Adrenal gland (tissue), 12 donors: ENCODE measurements around the gene NPFFR1. TPM values are rescaled to one million over a fixed set of nuclear protein-coding genes. Genes with fewer than 3 reads are reported as not detected.

ENCODE experiments used
- DNase-seq, 7 donors: peaks; one replicate each; pipeline ENCODE4 v3.0.0-alpha.2; 2019 to 2020
- H3K27ac ChIP-seq, 5 donors: fragments of 200-600 bp; sonication (generic) in 4 of 5; 1 replicate in 3 of 5; 2 replicates in 2 of 5; pipeline versions ENCODE4 v1.5.1 to v1.8.0; 2016 to 2020; ENCODE audit warnings: mild to moderate bottlenecking in 1 of 5
- H3K27me3 ChIP-seq: fragments of 200-600 bp; 2 replicates; pipeline ENCODE4 v1.8.0; 2021
- H3K36me3 ChIP-seq, 2 donors: fragments of 200-600 bp; replicated peaks in 1 of 2; 1 replicate in 1 of 2; 2 replicates in 1 of 2; pipeline versions ENCODE4 v1.5.1 to v1.8.0; 2018 to 2022
- H3K4me1 ChIP-seq, 2 donors: fragments of 200-600 bp; replicated peaks in 1 of 2; 1 replicate in 1 of 2; 2 replicates in 1 of 2; pipeline versions ENCODE4 v1.5.1 to v1.8.0; 2018 to 2021
- H3K4me3 ChIP-seq, 4 donors: fragments of 200-600 bp; sonication (generic) in 3 of 4; one replicate each; pipeline ENCODE4 v1.5.1; 2016 to 2018
- H3K9me3 ChIP-seq, 3 donors: fragments of 200-600 bp; sonication (generic) in 1 of 3; replicated peaks in 1 of 3; 1 replicate in 2 of 3; 2 replicates in 1 of 3; pipeline versions ENCODE4 v1.5.1 to v1.8.0; 2016 to 2021
- POLR2A ChIP-seq, 2 donors: fragments of 450-650 bp; IDR thresholded peaks; one replicate each; pipeline ENCODE4 v1.6.1; 2017; ENCODE audit warnings: antibody characterized with exemption in 2 of 2, mild to moderate bottlenecking in 2 of 2, moderate library complexity in 1 of 2
- WGBS, 4 donors: extraction: QIAGEN DNeasy Blood & Tissue Kit in 2 of 4; methylation state at CpG; one replicate each; pipeline versions ENCODE4 v1.1.5 to v1.1.7; 2013 to 2017; 5-methylcytosine and 5-hydroxymethylcytosine counted together
- intact Hi-C, 2 donors: fragments of 100-400 bp; cut with DNase I; formaldehyde crosslinking; loops; one replicate each; pipeline versions ENCODE4 v1.14.1 to v1.15.0; 2022 to 2023
- polyA plus RNA-seq, 3 donors: library from polyadenylated mRNA; stranded (reverse); fragments of 200-250 nt in 2 of 3; fragments of 350-450 nt in 1 of 3; fragmentation: Illumina TruSeq in 1 of 3; extraction: RNeasy Lipid Tissue Mini Kit (QIAGEN cat#74804) in 1 of 3; gene quantifications; one replicate each; pipeline ENCODE4 v1.2.3, GENCODE V29; 2013 to 2014
- total RNA-seq, 9 donors: library from RNA; depleted of rRNA in 4 of 9; stranded (reverse); fragments of >200 nt in 4 of 9; fragments of 120-200 nt in 1 of 9; fragmentation: NEBNext Ultra II Directional in 1 of 9; extraction: Animal tissue kit (Norgen Biotek cat#: 25700) in 1 of 9; gene quantifications; one replicate each; pipeline versions ENCODE4 v1.1.0 to v1.2.4, GENCODE V29; 2013 to 2023
- TF ChIP-seq, protein P1 (sequence below), 6 experiments: fragments of 450-650 bp in 4 of 6; fragments of 200-600 bp in 2 of 6; sonication (generic) in 1 of 6; IDR thresholded peaks; 1 replicate in 5 of 6; 2 replicates in 1 of 6; pipeline versions ENCODE4 v1.5.1 to v1.8.0; 2016 to 2021; ENCODE audit warnings: antibody characterized with exemption in 6 of 6, mild to moderate bottlenecking in 2 of 6, moderate library complexity in 1 of 6
- donor health status: healthy with polysubstance abuse.
- donor health status: Bipolar disorder and iron deficiency.
- donor health status: DM: yes; HTN: yes; CAD: no.
- donor health status: DM: no; HTN: no; CAD: no.
- donor health status: DM: no; HTN: no; CAD: no.
- donor health status: DM: yes; HTN: yes; CAD: no.

The NPFFR1 gene
- total and polyA plus RNA-seq, 12 donors: under 0.01 to 0.24 (median 0.03) TPM; not detected in 7

DNA sequence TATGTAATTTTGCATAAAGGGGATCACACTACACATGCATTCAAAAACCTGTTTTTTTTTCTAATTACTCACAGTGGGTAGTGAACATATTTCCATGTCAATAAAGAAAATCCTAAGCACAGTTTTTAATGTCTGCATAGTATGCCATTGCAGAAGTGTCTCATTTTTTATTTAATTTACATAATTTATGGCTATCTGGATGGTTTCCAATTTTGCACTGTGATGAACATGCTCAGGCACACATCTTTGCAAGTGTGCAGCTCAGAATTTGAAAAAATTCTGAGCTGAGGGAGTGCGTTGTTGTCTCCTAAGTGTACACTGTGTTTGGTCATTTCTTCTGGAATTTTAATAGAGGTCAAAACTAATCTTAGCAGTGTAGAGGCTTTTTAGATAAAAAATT, 2.2 kb downstream of the NPFFR1 start:
- peaks cover 33% of the 10 kb centered on the region for H3K27me3 ChIP-seq
- H3K4me3 ChIP-seq: no peak overlapping the region
- WGBS, 4 donors: 43 to 89% (median 68%) methylated on average over 1 of the region's 1 CpG
- intact Hi-C loops: no loop called here
- H3K9me3 ChIP-seq: no peaks in the 10 kb centered on the region
- H3K4me1 ChIP-seq: peaks cover 5 to 8% of the 10 kb centered on the region in 2 donors
- H3K36me3 ChIP-seq: no peaks in the 10 kb centered on the region
- H3K27ac ChIP-seq: no peak overlapping the region
- no peak for TF ChIP-seq POLR2A (IDR thresholded peaks at IDR 0.05)
- TF ChIP-seq, protein P1, sequence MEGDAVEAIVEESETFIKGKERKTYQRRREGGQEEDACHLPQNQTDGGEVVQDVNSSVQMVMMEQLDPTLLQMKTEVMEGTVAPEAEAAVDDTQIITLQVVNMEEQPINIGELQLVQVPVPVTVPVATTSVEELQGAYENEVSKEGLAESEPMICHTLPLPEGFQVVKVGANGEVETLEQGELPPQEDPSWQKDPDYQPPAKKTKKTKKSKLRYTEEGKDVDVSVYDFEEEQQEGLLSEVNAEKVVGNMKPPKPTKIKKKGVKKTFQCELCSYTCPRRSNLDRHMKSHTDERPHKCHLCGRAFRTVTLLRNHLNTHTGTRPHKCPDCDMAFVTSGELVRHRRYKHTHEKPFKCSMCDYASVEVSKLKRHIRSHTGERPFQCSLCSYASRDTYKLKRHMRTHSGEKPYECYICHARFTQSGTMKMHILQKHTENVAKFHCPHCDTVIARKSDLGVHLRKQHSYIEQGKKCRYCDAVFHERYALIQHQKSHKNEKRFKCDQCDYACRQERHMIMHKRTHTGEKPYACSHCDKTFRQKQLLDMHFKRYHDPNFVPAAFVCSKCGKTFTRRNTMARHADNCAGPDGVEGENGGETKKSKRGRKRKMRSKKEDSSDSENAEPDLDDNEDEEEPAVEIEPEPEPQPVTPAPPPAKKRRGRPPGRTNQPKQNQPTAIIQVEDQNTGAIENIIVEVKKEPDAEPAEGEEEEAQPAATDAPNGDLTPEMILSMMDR (IDR thresholded peaks at IDR 0.05): no peak
- DNase-seq: no peak

DNA sequence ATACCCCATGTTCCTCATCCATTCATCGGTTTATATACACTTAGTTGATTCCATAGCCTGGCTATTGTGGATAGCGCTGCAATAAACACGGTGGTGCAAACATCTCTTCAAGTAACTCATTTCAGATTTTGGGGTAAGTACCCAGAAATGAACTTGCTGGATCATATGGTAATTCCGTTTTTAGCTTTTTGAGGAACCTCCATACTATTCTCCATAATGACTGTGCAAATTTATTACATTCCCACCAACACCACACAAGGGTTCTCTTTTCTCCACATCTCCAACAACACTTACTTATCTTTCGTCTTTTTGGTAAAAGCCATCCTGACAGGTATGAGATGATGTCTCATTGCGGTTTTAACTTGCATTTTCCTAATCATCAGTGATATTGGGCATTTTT, 3.7 kb downstream of the NPFFR1 start:
- H3K4me1 ChIP-seq: peaks cover 5 to 8% of the 10 kb centered on the region in 2 donors
- no peak for DNase-seq
- TF ChIP-seq, protein P1 (IDR thresholded peaks at IDR 0.05): no peak
- TF ChIP-seq POLR2A (IDR thresholded peaks at IDR 0.05): no peak
- H3K9me3 ChIP-seq: peaks cover 0 to 5% (median 0%) of the 10 kb centered on the region in 3 donors
- intact Hi-C loops: no loop called here
- no peak overlapping the region for H3K4me3 ChIP-seq
- no peak overlapping the region for H3K27ac ChIP-seq
- 79 to 82% (median 81%) methylated on average over 6 of the region's 6 CpGs for WGBS, 4 donors
- H3K27me3 ChIP-seq: peaks cover 21% of the 10 kb centered on the region
- no peaks in the 10 kb centered on the region for H3K36me3 ChIP-seq

DNA sequence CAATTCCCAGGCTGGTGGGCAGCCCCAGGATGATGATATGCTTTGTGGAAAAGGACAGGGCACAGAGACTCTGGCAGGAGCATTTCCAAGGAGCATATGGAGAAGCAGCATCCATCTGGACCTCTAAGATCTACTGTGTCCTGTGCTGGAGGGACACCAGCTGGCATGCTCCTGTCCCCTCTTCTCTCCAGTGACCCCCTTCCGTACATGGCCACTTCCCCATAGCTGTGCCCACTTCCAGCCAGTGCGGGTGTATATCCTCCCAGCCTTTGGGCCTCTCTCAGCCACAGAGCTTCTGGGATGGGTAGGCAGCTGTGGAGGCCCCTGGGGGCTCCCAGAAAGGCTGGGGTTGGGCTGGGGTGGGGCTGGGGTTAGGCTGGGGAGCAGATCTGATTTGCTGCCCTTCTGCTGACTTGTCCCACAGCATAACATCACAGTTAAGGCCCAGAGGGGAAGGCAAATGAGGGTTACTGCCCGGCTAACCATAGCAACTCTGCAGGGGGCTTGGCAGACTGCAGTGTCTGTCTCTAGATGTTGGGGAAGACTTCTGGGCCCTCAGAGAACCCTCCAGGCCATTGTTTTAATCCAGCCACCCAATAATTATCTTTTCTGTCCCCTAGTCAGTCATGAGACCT, 6.3 kb downstream of the NPFFR1 start:
- H3K4me1 ChIP-seq: peaks cover 0 to 6% of the 10 kb centered on the region in 2 donors
- H3K9me3 ChIP-seq: peaks cover 0 to 5% (median 0%) of the 10 kb centered on the region in 3 donors
- H3K27ac ChIP-seq: no peak overlapping the region
- 76 to 90% (median 86%) methylated on average over 1 to 3 of the region's 3 CpGs for WGBS, 4 donors
- TF ChIP-seq POLR2A (IDR thresholded peaks at IDR 0.05): no peak
- TF ChIP-seq, protein P1 (IDR thresholded peaks at IDR 0.05): no peak
- H3K27me3 ChIP-seq: no peaks in the 10 kb centered on the region
- no peaks in the 10 kb centered on the region for H3K36me3 ChIP-seq
- no peak overlapping the region for H3K4me3 ChIP-seq
- intact Hi-C loops: loop anchor here in 1 of 2 donors (10.0 kb wide), 1 partner anchor 53 kb away; no protein-coding TSS in a partner anchor
- no peak for DNase-seq

DNA sequence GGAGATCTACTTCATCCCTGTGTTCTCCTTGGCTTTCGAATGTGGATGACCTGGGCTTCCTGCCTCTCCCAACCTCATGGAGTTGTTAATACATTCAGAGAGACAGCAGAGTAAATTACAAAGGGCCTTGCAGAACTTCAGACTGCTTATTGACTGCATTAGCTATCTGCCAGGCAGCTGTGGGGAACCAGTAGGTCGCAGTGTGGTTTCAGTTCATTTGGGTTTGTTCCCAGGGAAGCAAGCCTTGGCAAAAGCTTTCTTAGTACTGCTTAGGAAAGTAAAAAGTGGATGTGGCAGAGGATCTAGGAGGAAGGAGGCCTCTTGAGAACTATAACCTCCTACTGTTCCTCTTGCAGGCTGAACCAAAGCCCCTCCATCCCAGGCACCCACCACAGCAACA, 9.2 kb downstream of the NPFFR1 start:
- no peaks in the 10 kb centered on the region for H3K36me3 ChIP-seq
- intact Hi-C loops: loop anchor here in 1 of 2 donors (5.0 to 10.0 kb wide), 3 partner anchors 50 to 88 kb away; no protein-coding TSS in a partner anchor
- peak in 3 of 7 donors; percentile 37 to 62 (median 53) for DNase-seq
- TF ChIP-seq, protein P1 (IDR thresholded peaks at IDR 0.05): peak in 1 of 6 experiments; percentile 6
- no peak for TF ChIP-seq POLR2A (IDR thresholded peaks at IDR 0.05)
- H3K9me3 ChIP-seq: peaks cover 0 to 5% (median 0%) of the 10 kb centered on the region in 3 donors
- H3K27me3 ChIP-seq: no peaks in the 10 kb centered on the region
- H3K4me1 ChIP-seq: peaks cover 0 to 6% of the 10 kb centered on the region in 2 donors
- H3K27ac ChIP-seq: peak overlapping the region in 1 of 5 donors; percentile 36
- no peak overlapping the region for H3K4me3 ChIP-seq
- 40 to 75% (median 72%) methylated on average over 2 of the region's 2 CpGs for WGBS, 4 donors
